Neural progenitor cell (in vitro differentiated cells): ENCODE data around the gene KCNMA1. TPM values are rescaled to one million over a fixed set of nuclear protein-coding genes. Genes with fewer than 3 reads are reported as not detected.

ENCODE experiments used
- DNase-seq: peaks from one replicate; pipeline ENCODE4 v3.0.0-alpha.2; 2016; ENCODE audit warnings: low spot score
- H2AFZ ChIP-seq: fragments of 200-600 bp; sonication (generic); replicated peaks from 2 replicates; pipeline ENCODE4 v1.6.1; 2016; ENCODE audit warnings: antibody characterized with exemption
- H3F3A ChIP-seq: fragments of 200-600 bp; sonication (generic); 2 replicates; pipeline ENCODE4 v1.6.1; 2016; ENCODE audit warnings: antibody characterized with exemption, low read depth
- H3K27ac ChIP-seq: fragments of 200-600 bp; sonication (generic); 2 replicates; pipeline ENCODE4 v1.5.1; 2016; ENCODE audit warnings: mild to moderate bottlenecking
- H3K27me3 ChIP-seq: fragments of 200-600 bp; sonication (generic); 2 replicates; pipeline ENCODE4 v1.6.1; 2016; ENCODE audit warnings: mild to moderate bottlenecking, moderate library complexity
- H3K36me3 ChIP-seq: fragments of 200-600 bp; sonication (generic); 2 replicates; pipeline ENCODE4 v1.5.1; 2016
- H3K4me1 ChIP-seq: fragments of 200-600 bp; sonication (generic); 2 replicates; pipeline ENCODE4 v1.6.1; 2016; ENCODE audit warnings: mixed run types
- H3K4me2 ChIP-seq: fragments of 200-600 bp; sonication (generic); 2 replicates; pipeline ENCODE4 v1.6.1; 2016
- H3K4me3 ChIP-seq: fragments of 200-600 bp; sonication (generic); 2 replicates; pipeline ENCODE4 v1.5.1; 2016
- H3K79me2 ChIP-seq: fragments of 200-600 bp; sonication (generic); 2 replicates; pipeline ENCODE4 v1.6.1; 2016; ENCODE audit warnings: low read depth
- H3K9ac ChIP-seq: fragments of 200-600 bp; sonication (generic); 2 replicates; pipeline ENCODE4 v1.6.1; 2016
- H3K9me3 ChIP-seq: fragments of 200-600 bp; sonication (generic); 2 replicates; pipeline ENCODE4 v1.5.1; 2016; ENCODE audit warnings: low read depth
- H4K20me1 ChIP-seq: fragments of 200-600 bp; sonication (generic); 2 replicates; pipeline ENCODE4 v1.6.1; 2016; ENCODE audit warnings: low read depth
- H3K27ac Mint-ChIP-seq: 3 replicates; pipeline ENCODE4 v1.8.0; 2021; ENCODE audit warnings: mixed read lengths
- H3K27me3 Mint-ChIP-seq: 2 replicates; pipeline ENCODE4 v1.8.0; 2022; ENCODE audit warnings: low read depth, mild to moderate bottlenecking, inconsistent platforms, moderate library complexity, mixed read lengths; ENCODE audit not compliant: insufficient read depth
- H3K36me3 Mint-ChIP-seq: 3 replicates; pipeline ENCODE4 v1.8.0; 2021; ENCODE audit warnings: mixed read lengths
- H3K4me1 Mint-ChIP-seq: 3 replicates; pipeline ENCODE4 v1.8.0; 2021; ENCODE audit warnings: mixed read lengths
- H3K4me3 Mint-ChIP-seq: 3 replicates; pipeline ENCODE4 v1.8.0; 2021; ENCODE audit warnings: mild to moderate bottlenecking, moderate library complexity, mixed read lengths
- H3K9me3 Mint-ChIP-seq: 3 replicates; pipeline ENCODE4 v1.8.0; 2020; ENCODE audit warnings: mixed read lengths
- CTCF ChIP-seq: fragments of 200-600 bp; sonication (generic); IDR thresholded peaks from 2 replicates; pipeline ENCODE4 v1.5.1; 2017; ENCODE audit warnings: antibody characterized with exemption, mild to moderate bottlenecking
- EZH2 ChIP-seq: fragments of 200-600 bp; sonication (generic); IDR thresholded peaks from 2 replicates; pipeline ENCODE4 v1.6.1; 2017; ENCODE audit warnings: antibody characterized with exemption, mild to moderate bottlenecking, moderate library complexity
- EZH2phosphoT487 ChIP-seq: fragments of 200-600 bp; sonication (generic); IDR thresholded peaks from 2 replicates; pipeline ENCODE4 v1.6.1; 2017; ENCODE audit warnings: antibody characterized with exemption
- small RNA-seq: library from RNA; depleted of rRNA; stranded (forward); fragments of <200 nt; gene quantifications from one replicate; pipeline ENCODE3, GENCODE V24; 2015
- total RNA-seq: library from RNA; depleted of rRNA; stranded (reverse); fragments of >200 nt; gene quantifications from 2 replicates; pipeline ENCODE4 v1.2.3, GENCODE V29; 2015; ENCODE audit warnings: low replicate concordance

KCNMA1 gene
- total RNA-seq, 1 donor from 2014 or later = 2.4 TPM

GRCh38 chr10:76839276-76839675 lies 798.3 kb downstream of the KCNMA1 start:
- H3K36me3 Mint-ChIP-seq = no peaks in the 10 kb centered on the region
- no peaks in the 10 kb centered on the region for H4K20me1 ChIP-seq
- no peak overlapping the region for H3K4me3 Mint-ChIP-seq

GRCh38 chr10:76830218-76830617 lies 807.4 kb downstream of the KCNMA1 start:
- H3K27me3 Mint-ChIP-seq = peaks cover 2% of the 10 kb centered on the region

More at GRCh38 chr10:76839276-76839675, 798.3 kb downstream of the KCNMA1 start:
- H2AFZ ChIP-seq = no peak overlapping the region
- H3K27ac ChIP-seq = no peak overlapping the region
- H3F3A ChIP-seq = no peaks in the 10 kb centered on the region
- no peak overlapping the region for H3K4me2 ChIP-seq
- no peaks in the 10 kb centered on the region for H3K9me3 Mint-ChIP-seq
- no peaks in the 10 kb centered on the region for H3K4me1 ChIP-seq
- no peaks in the 10 kb centered on the region for H3K36me3 ChIP-seq
- TF ChIP-seq EZH2phosphoT487 = no peak
- TF ChIP-seq EZH2 = no peak
- TF ChIP-seq CTCF = no peak
- peaks cover 6% of the 10 kb centered on the region for H3K27me3 Mint-ChIP-seq
- H3K27ac Mint-ChIP-seq = no peak overlapping the region
- H3K9me3 ChIP-seq = no peaks in the 10 kb centered on the region
- H3K27me3 ChIP-seq = no peaks in the 10 kb centered on the region
- H3K4me1 Mint-ChIP-seq = no peaks in the 10 kb centered on the region
- DNase-seq = no peak
- no peak overlapping the region for H3K9ac ChIP-seq
- no peak overlapping the region for H3K4me3 ChIP-seq
- H3K79me2 ChIP-seq = no peaks in the 10 kb centered on the region

GRCh38 chr10:76829724-76830123 lies 807.9 kb downstream of the KCNMA1 start:
- H3K4me3 Mint-ChIP-seq = no peak overlapping the region
- Histone ChIP-seq H3K27ac (no peak overlapping the region), H3K9me3 (no peaks in the 10 kb centered on the region), H4K20me1 (no peaks in the 10 kb centered on the region), H3K36me3 (no peaks in the 10 kb centered on the region), H3F3A (no peaks in the 10 kb centered on the region), H3K79me2 (no peaks in the 10 kb centered on the region), H3K27me3 (no peaks in the 10 kb centered on the region), H2AFZ (no peak overlapping the region), H3K9ac (no peak overlapping the region), H3K4me1 (no peaks in the 10 kb centered on the region), H3K4me3 (no peak overlapping the region), H3K4me2 (no peak overlapping the region)
- no peaks in the 10 kb centered on the region for H3K9me3 Mint-ChIP-seq
- no peaks in the 10 kb centered on the region for H3K4me1 Mint-ChIP-seq
- H3K36me3 Mint-ChIP-seq = no peaks in the 10 kb centered on the region
- no peak overlapping the region for H3K27ac Mint-ChIP-seq
- H3K27me3 Mint-ChIP-seq = peaks cover 2% of the 10 kb centered on the region
- no peak for TF ChIP-seq CTCF
- no peak for TF ChIP-seq EZH2phosphoT487
- no peak for TF ChIP-seq EZH2
- no peak for DNase-seq

More at GRCh38 chr10:76830218-76830617, 807.4 kb downstream of the KCNMA1 start:
- H3K4me3 Mint-ChIP-seq = no peak overlapping the region
- H3K9me3 Mint-ChIP-seq = no peaks in the 10 kb centered on the region
- no peaks in the 10 kb centered on the region for H3K9me3 ChIP-seq
- no peak for DNase-seq
- H3K9ac ChIP-seq = no peak overlapping the region
- H3K4me3 ChIP-seq = no peak overlapping the region
- H4K20me1 ChIP-seq = no peaks in the 10 kb centered on the region
- H3K36me3 Mint-ChIP-seq = no peaks in the 10 kb centered on the region
- no peak overlapping the region for H2AFZ ChIP-seq
- H3K27ac ChIP-seq = no peak overlapping the region
- no peaks in the 10 kb centered on the region for H3K4me1 Mint-ChIP-seq
- H3K4me1 ChIP-seq = no peaks in the 10 kb centered on the region
- H3K4me2 ChIP-seq = no peak overlapping the region
- TF ChIP-seq EZH2 (no peak), EZH2phosphoT487 (no peak)
- H3F3A ChIP-seq = no peaks in the 10 kb centered on the region
- no peaks in the 10 kb centered on the region for H3K36me3 ChIP-seq
- no peaks in the 10 kb centered on the region for H3K79me2 ChIP-seq
- no peak overlapping the region for H3K27ac Mint-ChIP-seq
- no peaks in the 10 kb centered on the region for H3K27me3 ChIP-seq

Small RNA genes lying within 50 kb of the gene (small RNA-seq; reads per million reads assigned to genes)
- gene ATP5MC1P8 (not detected), gene COX6CP15 (not detected), gene RF00322 (not detected), gene RNA5SP321 (not detected)
